ENCODE results near the gene CYB5B. TPM values are rescaled to one million over a fixed set of nuclear protein-coding genes. Genes with fewer than 3 reads are reported as not detected.
A peak's percentile ranks its signal among the peaks of the same experiment; 100 is the strongest.

Gene CYB5B
- polyA plus RNA-seq, 1 donor from 2014 or later: 98.9 TPM

DNA sequence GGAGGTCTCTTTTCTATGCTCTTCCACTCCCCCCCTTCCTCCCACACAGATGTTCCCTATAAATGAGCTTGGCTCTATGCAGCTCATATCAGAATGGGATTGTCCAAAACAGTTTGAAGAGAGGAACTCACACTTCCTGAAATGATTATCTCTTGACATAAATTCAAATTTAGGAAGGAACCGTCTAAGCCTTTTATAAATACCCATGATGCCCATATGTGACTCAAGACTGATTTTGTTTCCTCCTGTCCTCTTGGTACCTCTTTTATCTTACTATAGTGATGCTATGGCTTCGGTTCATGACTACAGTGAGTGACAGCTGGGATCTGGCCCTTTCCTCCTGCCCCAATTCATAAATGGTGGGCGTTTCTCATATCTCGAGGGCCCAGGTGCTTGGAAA is 22.0 kb upstream of the CYB5B start:
- Mint-ChIP-seq H3K4me1 (peaks cover 5 to 6% (median 6%) of the 10 kb centered on the region in 3 donors), H3K27ac (no peak overlapping the region), H3K36me3 (peaks cover 2% of the 10 kb centered on the region)

DNA sequence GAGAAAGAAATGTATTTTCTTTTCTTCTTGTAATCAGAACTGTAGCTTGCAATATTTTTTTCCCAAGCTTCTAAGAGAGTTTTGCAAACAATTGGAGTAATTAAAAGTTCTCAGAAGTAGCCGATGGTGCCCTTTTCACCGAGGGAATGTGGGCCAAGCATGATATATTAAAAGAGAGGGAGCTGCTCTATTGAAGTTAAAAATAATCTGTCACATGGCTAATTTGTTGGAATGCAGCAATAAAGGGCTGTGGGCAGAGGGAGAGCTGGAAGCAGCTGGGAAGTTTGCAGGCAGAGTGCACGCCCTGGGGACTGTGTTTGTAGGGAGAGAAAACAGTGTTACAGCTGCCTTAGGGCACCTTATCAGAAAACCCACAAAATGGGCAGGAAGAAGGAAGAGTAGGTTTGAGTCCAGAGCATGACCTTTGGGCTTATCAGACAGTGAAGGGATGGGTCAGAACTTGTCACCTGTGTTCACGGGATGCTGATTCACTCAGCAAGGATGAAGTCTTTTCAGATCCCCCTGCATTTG is 20.1 kb upstream of the CYB5B start:
- H3K27me3 Mint-ChIP-seq: peaks cover 2% of the 10 kb centered on the region
- no peak overlapping the region for H3K4me3 Mint-ChIP-seq
- no peak overlapping the region for H3K27ac Mint-ChIP-seq
- H3K9me3 Mint-ChIP-seq: no peaks in the 10 kb centered on the region
- H3K4me1 Mint-ChIP-seq: peaks cover 5 to 7% (median 6%) of the 10 kb centered on the region in 3 donors
- H3K36me3 Mint-ChIP-seq: peaks cover 2% of the 10 kb centered on the region

More for the DNA sequence above, 22.0 kb upstream of the CYB5B start:
- no peaks in the 10 kb centered on the region for H3K9me3 Mint-ChIP-seq
- no peak overlapping the region for H3K4me3 Mint-ChIP-seq
- H3K27me3 Mint-ChIP-seq: peaks cover 2% of the 10 kb centered on the region

DNA sequence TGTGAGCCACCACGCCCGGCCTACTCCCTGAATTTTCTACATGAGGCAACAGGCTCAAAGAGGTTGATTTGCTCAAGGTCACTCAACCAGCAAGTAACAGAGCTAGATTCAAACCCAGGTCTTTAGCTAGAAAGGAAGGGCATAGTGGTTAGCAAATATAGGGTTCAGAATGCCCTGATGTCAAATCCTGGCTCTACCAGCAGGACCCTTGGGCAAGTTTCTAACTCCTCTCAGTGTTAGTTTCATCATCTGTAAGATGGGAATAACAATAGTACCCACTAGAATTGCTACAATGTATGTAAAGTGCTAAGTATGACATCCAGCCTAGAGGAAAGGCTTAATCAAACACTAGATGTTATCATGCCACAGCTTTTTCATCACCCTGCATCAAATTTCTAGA is 19.1 kb upstream of the CYB5B start:
- peaks cover 5 to 7% (median 6%) of the 10 kb centered on the region in 3 donors for H3K4me1 Mint-ChIP-seq
- H3K9me3 Mint-ChIP-seq: no peaks in the 10 kb centered on the region
- peaks cover 2% of the 10 kb centered on the region for H3K27me3 Mint-ChIP-seq
- H3K4me3 Mint-ChIP-seq: no peak overlapping the region
- H3K36me3 Mint-ChIP-seq: peaks cover 2% of the 10 kb centered on the region
- no peak overlapping the region for H3K27ac Mint-ChIP-seq

DNA sequence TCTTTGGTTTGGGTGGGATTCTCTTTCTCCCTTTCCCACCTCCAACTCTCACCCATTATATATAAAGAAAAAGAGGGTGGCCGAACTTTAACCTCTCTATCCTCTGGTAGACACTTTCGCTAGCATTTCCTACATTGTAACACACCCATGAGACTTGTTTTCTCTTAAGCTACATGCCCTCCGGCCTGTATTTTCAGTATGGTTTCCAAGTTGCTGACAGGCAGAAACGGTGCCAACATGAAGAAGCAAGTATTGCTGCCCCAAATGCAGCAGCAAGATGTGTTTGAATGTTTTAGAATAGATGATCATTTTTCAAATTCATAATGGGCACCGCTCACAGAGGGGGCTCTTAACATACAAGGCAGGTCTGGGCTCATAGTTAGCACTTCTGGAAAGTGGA is 18.7 kb upstream of the CYB5B start:
- no peak overlapping the region for H3K27ac Mint-ChIP-seq
- peaks cover 2% of the 10 kb centered on the region for H3K27me3 Mint-ChIP-seq
- peaks cover 5 to 7% (median 6%) of the 10 kb centered on the region in 3 donors for H3K4me1 Mint-ChIP-seq
- H3K4me3 Mint-ChIP-seq: no peak overlapping the region
- H3K9me3 Mint-ChIP-seq: no peaks in the 10 kb centered on the region
- H3K36me3 Mint-ChIP-seq: peaks cover 2% of the 10 kb centered on the region

DNA sequence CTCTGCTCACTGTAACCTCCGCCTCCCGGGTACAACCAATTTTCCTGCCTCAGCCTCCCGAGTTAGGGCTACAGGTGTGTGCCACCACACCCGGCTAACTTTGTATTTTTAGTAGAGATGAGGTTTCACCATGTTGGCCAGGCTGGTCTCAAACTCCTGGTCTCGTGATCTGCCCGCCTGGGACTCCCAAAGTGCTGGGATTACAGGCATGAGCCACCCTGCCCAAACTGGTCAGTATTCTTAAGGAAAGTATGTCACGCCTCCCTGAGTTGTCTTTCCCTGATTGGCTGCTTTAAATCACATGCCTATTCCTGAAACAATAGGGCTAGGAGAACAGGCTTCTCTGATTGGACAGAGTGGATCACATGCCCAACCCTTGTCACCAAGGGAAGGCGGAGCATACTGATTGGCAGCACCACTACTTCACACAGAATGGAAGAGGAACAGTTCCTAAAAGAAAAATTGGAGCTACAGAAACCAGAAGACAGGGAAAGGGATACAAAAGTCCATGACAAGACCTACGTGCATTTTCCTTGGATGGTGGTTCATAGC is 17.6 kb upstream of the CYB5B start:
- H3K9me3 Mint-ChIP-seq: no peaks in the 10 kb centered on the region
- peaks cover 5 to 7% (median 6%) of the 10 kb centered on the region in 3 donors for H3K4me1 Mint-ChIP-seq
- peaks cover 2% of the 10 kb centered on the region for H3K27me3 Mint-ChIP-seq
- H3K36me3 Mint-ChIP-seq: peaks cover 2% of the 10 kb centered on the region
- no peak overlapping the region for H3K27ac Mint-ChIP-seq
- no peak overlapping the region for H3K4me3 Mint-ChIP-seq

DNA sequence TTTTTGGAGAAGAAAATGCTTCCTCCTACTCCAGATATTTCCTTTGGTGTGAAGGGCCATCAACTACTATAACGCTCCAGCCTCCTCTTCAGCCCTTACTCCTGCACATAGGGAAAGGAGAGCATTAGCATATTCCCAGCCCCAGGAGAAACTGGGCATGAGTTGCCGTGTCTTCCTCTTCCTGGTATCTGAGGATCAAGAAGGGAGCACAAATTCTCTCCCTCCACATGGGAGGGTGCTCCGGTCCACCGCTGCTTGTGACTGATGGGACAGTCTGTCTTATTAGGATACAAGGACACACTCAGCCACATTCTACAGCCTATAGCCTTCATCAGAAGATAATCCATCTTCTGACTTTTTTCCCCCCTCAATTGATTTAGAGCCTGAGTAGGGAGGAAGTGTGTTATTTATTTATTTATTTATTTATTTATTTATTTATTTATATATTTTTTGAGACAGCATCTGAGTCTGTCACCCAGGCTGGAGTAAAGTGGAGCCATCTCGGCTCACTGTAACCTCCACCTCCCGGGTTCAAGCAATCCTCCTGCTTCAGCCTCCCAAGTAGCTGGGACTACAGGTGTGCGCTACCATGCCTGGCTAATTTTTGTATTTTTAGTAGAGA is 16.6 kb upstream of the CYB5B start:
- H3K4me3 Mint-ChIP-seq: no peak overlapping the region
- H3K9me3 Mint-ChIP-seq: no peaks in the 10 kb centered on the region
- peaks cover 0 to 2% (median 0%) of the 10 kb centered on the region in 3 donors for H3K4me1 Mint-ChIP-seq
- peaks cover 2% of the 10 kb centered on the region for H3K27me3 Mint-ChIP-seq
- H3K36me3 Mint-ChIP-seq: peaks cover 2% of the 10 kb centered on the region
- H3K27ac Mint-ChIP-seq: no peak overlapping the region

DNA sequence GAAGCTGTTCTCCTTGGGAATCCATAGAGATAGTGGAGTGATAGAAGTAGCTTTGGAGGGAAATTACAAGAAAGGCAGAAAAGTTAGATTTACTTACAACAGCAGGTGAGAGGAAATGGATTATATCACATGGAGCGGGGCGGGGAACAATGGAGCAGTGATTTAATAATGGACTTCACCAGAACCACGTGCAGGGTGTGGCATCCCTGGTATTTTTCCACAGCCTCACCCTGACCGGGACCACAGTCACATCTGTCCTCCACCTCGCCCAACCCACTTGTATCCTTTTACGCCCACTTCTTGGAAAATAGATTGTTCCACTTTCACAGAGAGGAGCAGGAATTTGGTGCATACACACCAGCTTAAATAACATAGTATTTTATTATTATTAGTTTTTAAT is 15.9 kb upstream of the CYB5B start:
- H3K4me3 Mint-ChIP-seq: no peak overlapping the region
- no peak overlapping the region for H3K27ac Mint-ChIP-seq
- peaks cover 2% of the 10 kb centered on the region for H3K27me3 Mint-ChIP-seq
- no peaks in the 10 kb centered on the region for H3K9me3 Mint-ChIP-seq
- peaks cover 2% of the 10 kb centered on the region for H3K36me3 Mint-ChIP-seq
- peaks cover 0 to 2% (median 0%) of the 10 kb centered on the region in 3 donors for H3K4me1 Mint-ChIP-seq

DNA sequence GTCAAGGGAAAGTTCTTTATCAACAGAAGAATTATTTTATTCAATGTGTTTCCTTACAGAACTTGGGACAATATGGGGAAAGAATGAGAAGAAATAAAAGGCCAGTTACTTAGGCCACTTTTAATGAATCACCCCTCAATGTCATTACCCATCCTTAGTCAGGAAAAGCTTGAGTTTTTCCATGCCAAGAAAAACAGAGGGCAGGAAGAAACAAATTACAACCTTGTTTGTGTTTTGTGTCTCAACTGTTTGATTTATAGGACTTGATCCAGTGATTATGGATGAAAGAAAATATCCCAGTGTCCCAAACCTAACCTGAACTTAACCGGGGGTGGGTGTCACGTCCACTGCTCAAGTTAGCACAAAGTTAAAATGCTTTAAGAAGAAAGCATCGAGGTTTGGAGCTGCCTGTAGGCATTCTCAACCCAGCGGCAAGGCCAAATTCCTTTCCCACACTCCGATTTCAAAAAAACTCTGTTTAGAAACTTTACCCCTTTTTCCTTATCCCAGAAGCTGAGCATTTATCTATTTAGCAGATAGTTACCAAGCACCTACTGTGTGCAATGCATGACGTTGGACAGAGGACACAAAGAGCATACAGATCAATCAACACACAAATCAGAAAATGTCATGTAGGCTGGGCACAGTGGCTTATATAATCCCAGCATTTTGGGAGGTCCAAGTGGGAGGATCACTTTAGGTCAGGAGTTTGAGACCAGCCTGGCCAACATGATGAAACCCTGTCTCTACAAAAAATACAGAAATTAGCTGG is 14.0 kb upstream of the CYB5B start:
- Mint-ChIP-seq H3K4me1 (peaks cover 0 to 2% (median 0%) of the 10 kb centered on the region in 3 donors), H3K9me3 (no peaks in the 10 kb centered on the region), H3K4me3 (no peak overlapping the region)

DNA sequence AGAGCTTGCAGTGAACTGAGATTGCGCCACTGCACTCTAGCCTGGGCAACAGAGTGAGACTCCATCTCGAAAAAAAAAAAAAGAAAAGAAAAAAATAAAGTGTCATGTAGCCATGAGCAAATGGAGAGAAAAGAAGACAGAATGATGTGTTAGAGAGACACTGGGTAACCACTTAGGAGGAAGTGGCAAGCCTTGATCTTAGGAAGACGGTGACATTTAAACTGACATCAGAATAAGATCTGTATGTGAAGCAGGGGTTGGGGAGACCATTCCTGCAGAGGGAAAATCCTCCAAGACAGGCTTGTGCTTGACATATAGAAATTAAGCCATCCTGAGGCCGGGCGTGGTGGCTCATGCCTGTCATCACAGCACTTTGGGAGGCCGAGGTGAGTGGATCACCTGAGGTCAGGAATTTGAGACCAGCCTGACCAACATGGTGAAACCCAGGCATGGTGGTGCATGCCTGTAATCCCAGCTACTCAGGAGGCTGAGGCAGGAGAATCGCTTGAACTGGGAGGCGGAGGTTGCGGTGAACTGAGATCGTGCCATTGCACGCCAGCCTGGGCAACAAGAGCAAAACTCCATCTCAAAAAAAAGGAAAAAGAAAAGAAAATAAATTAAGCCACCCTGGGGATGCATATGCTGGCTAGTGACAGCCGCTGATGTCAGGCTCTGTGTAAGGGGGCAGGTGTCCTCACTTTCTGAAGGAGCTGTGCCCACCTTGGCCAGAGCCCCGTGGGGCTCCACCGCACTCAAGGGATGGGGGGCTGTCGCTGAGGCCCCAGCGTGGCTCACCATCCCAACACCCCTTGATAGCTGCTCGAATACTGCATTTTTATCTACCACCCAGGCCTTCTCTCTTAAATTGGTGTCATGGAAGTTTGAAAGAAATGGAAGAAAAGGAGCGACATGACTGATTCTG is 13.1 kb upstream of the CYB5B start:
- Mint-ChIP-seq H3K27me3 (no peaks in the 10 kb centered on the region), H3K4me1 (peaks cover 0 to 2% (median 0%) of the 10 kb centered on the region in 3 donors), H3K4me3 (no peak overlapping the region), H3K27ac (no peak overlapping the region), H3K36me3 (peaks cover 2% of the 10 kb centered on the region), H3K9me3 (no peaks in the 10 kb centered on the region)

More for the DNA sequence above, 14.0 kb upstream of the CYB5B start:
- Mint-ChIP-seq H3K36me3 (peaks cover 2% of the 10 kb centered on the region), H3K27ac (no peak overlapping the region), H3K27me3 (no peaks in the 10 kb centered on the region)

DNA sequence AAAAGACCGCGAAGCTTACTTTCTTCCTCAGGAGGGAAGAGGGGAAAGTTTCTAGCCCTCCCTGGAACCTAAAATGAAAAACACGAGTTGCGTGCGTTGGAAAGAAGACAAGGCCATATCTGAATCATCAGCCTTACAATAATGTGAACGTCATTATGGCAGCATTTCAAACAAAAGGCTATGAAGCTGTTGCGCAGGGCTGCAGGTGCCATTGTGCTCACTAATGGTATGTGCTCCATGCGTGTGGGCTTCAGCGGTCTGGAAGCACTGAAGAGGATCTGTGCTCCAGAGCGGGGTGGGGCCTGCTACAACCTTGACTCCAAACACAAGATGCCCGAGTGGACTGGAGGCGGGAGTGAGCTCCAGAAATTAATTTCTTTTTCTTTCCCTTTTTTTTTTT is 12.1 kb upstream of the CYB5B start:
- Mint-ChIP-seq H3K27me3 (no peaks in the 10 kb centered on the region), H3K9me3 (no peaks in the 10 kb centered on the region), H3K27ac (no peak overlapping the region)

DNA sequence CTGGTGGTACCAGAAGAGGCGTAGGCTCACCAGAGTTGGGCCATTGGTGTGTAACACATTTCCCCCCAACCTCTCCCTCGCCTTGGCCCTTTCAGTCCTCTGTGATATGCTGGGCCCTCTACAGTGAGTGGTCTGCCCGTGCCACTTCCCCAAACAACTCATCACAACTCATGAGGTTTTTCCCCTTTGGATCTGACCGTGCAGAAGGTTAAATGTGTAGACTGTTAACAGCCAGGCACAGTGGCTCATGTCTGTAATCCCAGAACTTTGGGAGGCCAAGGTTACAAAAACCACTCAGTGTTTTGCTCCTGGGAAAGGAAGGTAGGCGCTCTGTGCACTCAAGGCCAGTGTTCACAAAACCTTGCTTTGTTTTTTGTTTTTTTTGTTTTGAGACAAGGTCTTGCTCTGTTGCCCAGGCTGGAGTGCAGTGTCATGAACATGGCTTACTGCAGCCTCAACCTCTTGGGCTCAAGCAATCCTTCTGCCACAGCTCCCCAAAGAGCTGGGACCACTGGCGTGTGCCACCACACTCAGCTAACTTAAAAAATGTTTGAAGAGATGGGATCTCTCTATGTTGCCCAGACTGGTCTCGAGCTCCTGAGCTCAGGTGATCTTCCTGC is 11.3 kb upstream of the CYB5B start:
- Mint-ChIP-seq H3K4me3 (no peak overlapping the region), H3K27me3 (no peaks in the 10 kb centered on the region), H3K27ac (peak overlapping the region in 1 of 3 donors; percentile 95), H3K9me3 (no peaks in the 10 kb centered on the region), H3K36me3 (no peaks in the 10 kb centered on the region), H3K4me1 (peaks cover 0 to 2% (median 0%) of the 10 kb centered on the region in 3 donors)

More for the DNA sequence above, 12.1 kb upstream of the CYB5B start:
- Mint-ChIP-seq H3K36me3 (no peaks in the 10 kb centered on the region), H3K4me1 (peaks cover 0 to 2% (median 0%) of the 10 kb centered on the region in 3 donors), H3K4me3 (no peak overlapping the region)

DNA sequence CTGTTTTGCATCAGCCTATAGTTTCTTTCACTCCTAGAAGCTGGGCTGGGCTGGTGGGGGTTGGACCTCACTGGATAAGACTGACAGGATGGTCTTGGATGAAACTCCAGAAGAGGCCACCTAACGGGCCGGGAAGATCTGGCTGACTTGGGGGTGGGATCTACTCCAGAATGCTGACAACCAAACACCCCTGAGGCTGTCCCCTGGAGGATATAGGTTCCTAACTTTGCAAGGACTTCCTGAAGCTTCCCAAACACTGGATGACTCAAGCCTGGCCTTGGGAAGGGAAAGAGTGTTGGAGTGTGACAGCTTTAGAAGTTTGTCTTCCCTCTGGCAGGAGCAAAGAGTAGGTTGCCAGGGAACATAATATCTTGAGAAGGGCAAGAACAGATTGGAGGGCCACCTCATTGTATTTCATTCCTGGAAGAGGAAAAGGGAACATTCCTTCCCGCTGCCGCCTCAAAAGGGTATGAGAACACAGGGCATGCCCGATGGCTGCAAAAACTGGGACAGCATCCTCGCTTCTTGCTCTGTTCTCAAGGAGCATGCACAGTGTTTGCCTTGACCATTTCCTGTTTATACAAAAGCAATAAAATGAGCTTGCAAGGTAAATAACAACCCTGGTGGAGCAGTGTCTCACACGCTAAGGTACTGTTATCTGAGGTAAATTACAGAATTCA is 6.8 kb upstream of the CYB5B start:
- H3K27me3 Mint-ChIP-seq: no peaks in the 10 kb centered on the region
- no peak overlapping the region for H3K4me3 Mint-ChIP-seq
- no peaks in the 10 kb centered on the region for H3K4me1 Mint-ChIP-seq
- H3K36me3 Mint-ChIP-seq: no peaks in the 10 kb centered on the region
- H3K27ac Mint-ChIP-seq: no peak overlapping the region
- no peaks in the 10 kb centered on the region for H3K9me3 Mint-ChIP-seq

DNA sequence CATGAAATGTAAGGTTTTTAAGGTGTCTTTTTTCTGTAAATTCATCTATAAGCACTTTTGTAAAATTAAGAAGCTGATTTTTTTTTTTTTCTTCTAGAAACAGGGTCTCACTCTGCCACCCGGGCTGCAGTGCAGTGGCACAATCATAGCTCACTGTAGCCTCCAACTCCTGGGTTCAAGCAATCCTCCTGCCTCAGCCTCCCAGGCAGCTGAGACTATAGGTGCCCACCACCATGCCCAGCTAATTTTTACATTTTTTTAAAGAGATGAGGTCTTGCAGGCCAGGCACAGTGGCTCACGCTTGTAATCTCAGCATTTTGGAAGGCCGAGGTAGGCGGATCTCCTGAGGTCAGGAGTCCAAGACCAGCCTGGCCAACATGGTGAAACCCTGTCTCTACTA is 4.5 kb upstream of the CYB5B start:
- Mint-ChIP-seq H3K9me3 (no peaks in the 10 kb centered on the region), H3K36me3 (no peaks in the 10 kb centered on the region), H3K27me3 (no peaks in the 10 kb centered on the region), H3K27ac (no peak overlapping the region), H3K4me1 (peaks cover 6 to 8% (median 7%) of the 10 kb centered on the region in 3 donors), H3K4me3 (no peak overlapping the region)

DNA sequence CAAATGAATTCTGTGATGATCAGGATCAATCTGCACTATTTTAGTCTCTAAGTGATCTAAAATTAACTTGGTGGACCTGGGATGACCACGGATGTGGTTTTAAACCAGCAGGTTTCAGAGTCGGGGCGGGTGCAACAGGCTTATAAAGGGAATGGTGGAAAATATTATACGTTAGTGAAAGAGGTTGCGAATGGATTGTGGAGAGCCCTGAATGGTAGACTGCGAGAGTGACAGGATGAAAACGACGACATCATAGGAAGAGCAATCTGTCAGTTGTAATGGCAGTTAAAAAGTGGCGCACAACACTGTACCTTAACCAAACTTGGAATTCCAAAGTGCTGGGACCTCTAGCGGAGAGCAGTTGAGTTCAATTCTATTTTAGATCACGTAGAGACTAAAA is 1.2 kb upstream of the CYB5B start:
- Mint-ChIP-seq H3K4me3 (peak overlapping the region; percentile 6 to 80 (median 36)), H3K27ac (peak overlapping the region in 1 of 3 donors; percentile 74), H3K9me3 (no peaks in the 10 kb centered on the region), H3K4me1 (peaks cover 7 to 18% (median 14%) of the 10 kb centered on the region in 3 donors), H3K36me3 (peaks cover 2% of the 10 kb centered on the region), H3K27me3 (no peaks in the 10 kb centered on the region)

All from IgD-negative memory B cell (primary cell).